GM12872 (cell line): ENCODE measurements around the gene ZSWIM5.

ENCODE experiments used
- TF ChIP-seq, protein P1 (sequence below): IDR thresholded peaks from 3 replicates; pipeline ENCODE4 v1.5.1; 2011; ENCODE audit warnings: low read depth, mild to moderate bottlenecking, low read length, moderate library complexity; ENCODE audit not compliant: insufficient read depth

ZSWIM5 gene

DNA sequence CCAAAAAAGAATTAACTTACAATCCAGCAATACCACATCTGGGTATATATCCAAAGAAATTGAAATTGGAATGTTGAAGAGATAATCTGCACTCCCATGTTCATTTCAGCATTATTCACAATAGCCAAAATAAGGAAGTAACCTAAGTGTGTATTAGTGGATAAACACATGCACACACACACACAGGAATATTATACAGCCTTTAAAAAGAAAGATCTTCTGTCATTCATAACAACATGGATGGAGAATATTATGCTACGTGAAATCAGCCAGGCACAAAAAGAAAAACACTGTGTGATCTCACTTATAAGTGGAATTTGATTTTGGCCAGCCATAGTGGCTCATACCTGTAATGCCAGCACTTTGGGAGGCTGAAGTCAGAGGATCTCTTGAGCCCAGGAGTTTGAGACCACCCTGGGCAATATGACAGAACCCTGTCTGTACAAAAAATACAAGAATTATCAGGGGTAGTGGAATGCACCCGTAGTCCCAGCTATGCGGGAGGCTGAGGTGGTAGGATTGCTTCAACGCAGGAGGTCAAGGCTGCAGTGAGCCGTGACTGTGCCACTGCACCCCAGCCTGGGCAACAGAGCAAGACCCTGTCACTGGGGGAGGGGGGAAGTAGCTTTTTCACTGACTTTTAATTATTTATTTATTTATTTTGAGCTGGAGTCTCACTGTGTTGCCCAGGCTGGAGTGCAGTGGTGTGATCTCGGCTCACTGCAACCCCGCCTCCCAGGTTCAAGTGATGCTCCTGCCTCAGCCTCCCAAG lies 210.8 kb downstream of the ZSWIM5 start:
- TF ChIP-seq, protein P1, sequence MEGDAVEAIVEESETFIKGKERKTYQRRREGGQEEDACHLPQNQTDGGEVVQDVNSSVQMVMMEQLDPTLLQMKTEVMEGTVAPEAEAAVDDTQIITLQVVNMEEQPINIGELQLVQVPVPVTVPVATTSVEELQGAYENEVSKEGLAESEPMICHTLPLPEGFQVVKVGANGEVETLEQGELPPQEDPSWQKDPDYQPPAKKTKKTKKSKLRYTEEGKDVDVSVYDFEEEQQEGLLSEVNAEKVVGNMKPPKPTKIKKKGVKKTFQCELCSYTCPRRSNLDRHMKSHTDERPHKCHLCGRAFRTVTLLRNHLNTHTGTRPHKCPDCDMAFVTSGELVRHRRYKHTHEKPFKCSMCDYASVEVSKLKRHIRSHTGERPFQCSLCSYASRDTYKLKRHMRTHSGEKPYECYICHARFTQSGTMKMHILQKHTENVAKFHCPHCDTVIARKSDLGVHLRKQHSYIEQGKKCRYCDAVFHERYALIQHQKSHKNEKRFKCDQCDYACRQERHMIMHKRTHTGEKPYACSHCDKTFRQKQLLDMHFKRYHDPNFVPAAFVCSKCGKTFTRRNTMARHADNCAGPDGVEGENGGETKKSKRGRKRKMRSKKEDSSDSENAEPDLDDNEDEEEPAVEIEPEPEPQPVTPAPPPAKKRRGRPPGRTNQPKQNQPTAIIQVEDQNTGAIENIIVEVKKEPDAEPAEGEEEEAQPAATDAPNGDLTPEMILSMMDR: no peak

DNA sequence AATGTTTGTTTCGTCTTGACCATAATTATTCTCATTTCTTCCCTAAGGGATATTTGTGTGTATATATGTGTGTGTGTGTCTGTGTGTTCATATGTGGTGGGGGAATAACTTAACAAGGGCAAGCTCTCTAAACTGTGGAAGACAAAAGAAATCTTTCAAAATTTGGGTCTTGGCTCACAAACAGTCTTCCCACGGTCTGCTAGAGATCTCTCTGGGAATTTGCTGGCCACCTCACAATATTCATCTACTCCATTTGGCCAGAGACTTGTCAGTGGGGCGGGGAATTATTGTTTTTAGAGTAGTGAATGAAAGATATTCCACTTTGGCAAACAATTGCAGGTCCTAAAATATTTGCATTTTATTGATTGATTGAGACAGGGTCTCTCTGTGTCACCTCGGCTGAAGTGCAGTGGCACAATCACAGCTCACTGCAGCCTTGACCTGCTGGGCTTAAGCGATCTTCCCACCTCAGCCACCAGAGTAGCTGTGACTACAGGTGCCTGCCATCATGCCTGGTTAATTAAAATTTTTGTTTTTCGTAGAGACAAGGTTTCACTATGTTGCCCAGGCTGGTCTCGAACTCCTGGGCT lies 212.0 kb downstream of the ZSWIM5 start:
- TF ChIP-seq, protein P1: no peak

DNA sequence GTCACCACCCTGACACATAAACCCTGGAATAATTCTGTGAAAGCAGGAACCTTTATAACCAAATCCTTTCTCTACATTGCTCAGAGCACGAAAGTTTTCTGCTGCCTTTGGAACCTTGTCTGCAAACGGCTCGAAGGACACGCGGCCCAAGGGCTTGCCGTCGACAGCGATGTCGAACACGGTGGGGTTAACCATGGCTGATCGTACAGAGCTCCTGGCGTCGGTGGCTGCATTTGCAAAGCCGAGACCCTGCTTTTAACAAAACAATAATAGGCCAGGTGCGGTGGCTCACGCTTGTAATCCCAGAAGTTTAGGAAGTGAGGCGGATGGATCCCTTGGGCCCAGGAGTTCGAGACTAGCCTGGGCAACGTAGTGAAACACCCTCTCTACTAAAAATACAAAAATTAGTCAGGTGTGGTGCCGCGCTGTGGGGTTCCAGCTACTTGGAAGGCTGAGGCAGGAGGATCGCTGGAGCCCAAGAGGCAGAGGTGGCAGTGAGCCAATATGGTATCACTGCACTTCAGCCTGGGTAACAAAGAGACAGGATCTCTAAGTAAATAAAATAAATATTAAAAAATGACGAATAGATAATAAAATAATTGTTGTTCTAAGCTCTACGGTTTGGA lies 217.8 kb downstream of the ZSWIM5 start:
- TF ChIP-seq, protein P1: no peak

DNA sequence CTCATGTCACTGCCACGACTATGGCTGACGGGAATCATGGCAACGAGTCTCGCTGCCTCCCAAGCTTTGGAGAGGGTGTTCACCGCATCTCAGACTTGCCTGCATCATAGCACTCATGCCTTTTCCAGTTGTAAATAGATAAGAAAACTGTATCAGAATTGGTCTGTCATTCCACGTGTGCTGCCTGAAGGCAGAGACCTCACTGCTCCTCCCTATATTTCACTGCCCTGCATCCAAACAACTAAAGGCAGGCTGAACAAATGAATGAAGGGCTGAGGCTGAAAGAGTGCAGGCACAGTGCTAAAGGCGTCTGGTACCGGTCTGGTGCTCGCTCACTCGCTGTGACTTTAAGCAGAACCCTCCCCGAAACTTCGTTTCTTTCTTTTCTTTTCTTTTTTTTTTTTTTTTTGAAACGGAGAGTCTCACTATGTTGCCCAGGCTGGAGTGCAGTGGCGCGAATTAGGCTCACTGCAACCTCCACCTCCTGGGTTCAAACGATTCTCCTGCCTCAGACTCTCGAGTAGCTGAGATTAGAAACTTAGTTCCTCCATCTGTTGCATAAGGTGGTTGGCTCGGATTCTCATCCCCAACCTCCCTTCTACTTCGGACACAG lies 220.6 kb downstream of the ZSWIM5 start:
- TF ChIP-seq, protein P1: no peak

DNA sequence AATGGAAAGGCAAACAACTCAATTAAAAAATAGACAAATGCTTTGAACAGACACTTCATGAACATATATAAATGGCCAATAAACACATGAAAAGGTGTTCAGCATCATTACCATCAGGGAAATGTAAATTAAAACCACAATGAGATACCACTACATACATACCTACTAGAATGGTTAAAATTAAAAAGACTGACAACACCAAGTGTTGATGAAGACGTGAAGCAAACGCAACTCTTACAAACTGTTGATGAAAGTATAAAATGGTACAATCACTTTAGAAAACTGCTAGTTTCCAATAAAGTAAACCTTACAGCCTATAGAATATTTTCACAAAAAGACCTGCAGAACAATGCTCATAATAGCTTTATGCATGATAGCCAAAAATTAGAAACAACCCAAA lies 230.2 kb downstream of the ZSWIM5 start:
- TF ChIP-seq, protein P1: no peak

DNA sequence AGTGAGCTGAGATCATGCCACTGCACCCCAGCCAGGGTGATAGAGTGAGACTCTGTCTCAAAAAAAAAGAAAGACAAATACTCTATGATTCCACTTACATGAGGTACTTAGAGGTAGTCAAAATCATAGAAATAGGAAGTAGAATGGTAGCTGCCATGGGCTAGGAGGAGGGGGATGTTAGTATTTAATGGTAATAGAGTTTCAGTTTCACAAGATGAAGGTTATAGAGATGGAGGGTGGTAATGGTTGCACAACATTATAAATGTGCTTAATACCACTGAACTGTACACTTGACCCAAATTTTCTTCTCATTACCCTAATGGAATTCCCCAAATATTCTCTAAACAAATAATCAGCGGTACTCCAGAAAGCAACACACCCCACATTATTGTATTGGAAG lies 232.8 kb downstream of the ZSWIM5 start:
- TF ChIP-seq, protein P1: no peak

DNA sequence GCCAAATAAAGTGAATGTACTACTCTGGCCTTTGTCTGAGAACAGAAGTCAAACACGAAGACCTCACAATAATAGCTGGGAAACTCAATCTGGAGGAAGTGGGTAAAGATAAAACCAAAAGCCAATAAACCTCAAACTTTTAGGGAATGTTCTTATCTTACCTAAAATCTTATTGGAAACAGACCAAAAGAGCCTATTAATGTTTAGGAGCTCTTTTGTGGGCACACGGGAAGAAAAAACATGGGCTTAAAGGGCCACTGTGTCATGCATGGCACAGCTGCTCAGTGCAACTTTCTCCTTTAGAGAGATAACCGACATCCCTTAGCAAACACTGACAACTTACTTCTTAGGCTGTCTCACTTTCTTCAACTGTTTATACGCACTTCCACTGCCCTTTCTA lies 236.1 kb downstream of the ZSWIM5 start:
- TF ChIP-seq, protein P1: no peak
